Stimulated activated CD4-positive, alpha-beta T cell treated with anti-CD3 and anti-CD28 coated beads, TNF-alpha, amount 100 ng/mL, for 48 hours (primary cell): Measurements from ENCODE around the gene CDS1.
"Not testable (repeated sequence)": the region's sequence is repeated elsewhere in the genome, so short reads cannot be mapped to it uniquely, and the experiment has no call there.

Experiments used
- DNase-seq, 3 donors: peaks; one replicate each; pipeline ENCODE4 v3.0.0-alpha.2; 2020; ENCODE audit warnings: low read depth in 3 of 3

The CDS1 gene

GRCh38 chr4:84582988-84583875, at the start of gene CDS1:
CDS1 (plus strand) TSS chr4:84583127; CDS start chr4:84583402, 275 bp downstream.
- no peak for DNase-seq

- no peak for DNase-seq
Measured at GRCh38 chr4:84535901-84536300, 47.0 kb upstream of the CDS1 start.

GRCh38 chr4:84545093-84545492, 37.8 kb upstream of the CDS1 start:
- no peak for DNase-seq

GRCh38 chr4:84547211-84547610, 35.7 kb upstream of the CDS1 start:
- no peak for DNase-seq

- not testable (repeated sequence) for DNase-seq
Measured at GRCh38 chr4:84549191-84549590, 33.7 kb upstream of the CDS1 start.

- DNase-seq, result no peak
Measured at GRCh38 chr4:84562156-84562555, 20.8 kb upstream of the CDS1 start.

- no peak for DNase-seq
Measured at GRCh38 chr4:84563002-84563401, 19.9 kb upstream of the CDS1 start.

- no peak for DNase-seq
Measured at GRCh38 chr4:84565951-84566350, 17.0 kb upstream of the CDS1 start.

- no peak for DNase-seq
Measured at GRCh38 chr4:84568496-84568895, 14.4 kb upstream of the CDS1 start.

GRCh38 chr4:84569009-84569408, 13.9 kb upstream of the CDS1 start:
- DNase-seq, result no peak

- DNase-seq, result no peak
Measured at GRCh38 chr4:84573385-84574068, 9.4 kb upstream of the CDS1 start.

GRCh38 chr4:84574069-84574720, 8.7 kb upstream of the CDS1 start:
- no peak for DNase-seq

- DNase-seq, result no peak
Measured at GRCh38 chr4:84578540-84579402, 4.2 kb upstream of the CDS1 start.

- DNase-seq, result no peak
Measured at GRCh38 chr4:84579403-84579776, 3.5 kb upstream of the CDS1 start.

- DNase-seq, result peak; percentile 56 to 85 (median 63)
Measured at GRCh38 chr4:84582302-84582987, 482 bp upstream of the CDS1 start.

GRCh38 chr4:84583876-84584380, 1.0 kb downstream of the CDS1 start:
- DNase-seq, result no peak

GRCh38 chr4:84585251-84585650, 2.3 kb downstream of the CDS1 start:
- DNase-seq, result no peak

GRCh38 chr4:84594724-84595123, 11.8 kb downstream of the CDS1 start:
- no peak for DNase-seq

GRCh38 chr4:84596826-84597225, 13.9 kb downstream of the CDS1 start:
- DNase-seq, result no peak

- no peak for DNase-seq
Measured at GRCh38 chr4:84597450-84597849, 14.5 kb downstream of the CDS1 start.

- DNase-seq, result no peak
Measured at GRCh38 chr4:84606645-84607044, 23.7 kb downstream of the CDS1 start.
